Glomerular visceral epithelial cell (primary cell): ENCODE measurements around the gene HOXB3.
"Not testable (repeated sequence)": the region's sequence is repeated elsewhere in the genome, so short reads cannot be mapped to it uniquely, and the experiment has no call there.

Source experiments
- DNase-seq: peaks from one replicate; pipeline ENCODE4 v3.0.0-alpha.2; 2016; ENCODE audit errors: extremely low spot score

Gene HOXB3

DNA sequence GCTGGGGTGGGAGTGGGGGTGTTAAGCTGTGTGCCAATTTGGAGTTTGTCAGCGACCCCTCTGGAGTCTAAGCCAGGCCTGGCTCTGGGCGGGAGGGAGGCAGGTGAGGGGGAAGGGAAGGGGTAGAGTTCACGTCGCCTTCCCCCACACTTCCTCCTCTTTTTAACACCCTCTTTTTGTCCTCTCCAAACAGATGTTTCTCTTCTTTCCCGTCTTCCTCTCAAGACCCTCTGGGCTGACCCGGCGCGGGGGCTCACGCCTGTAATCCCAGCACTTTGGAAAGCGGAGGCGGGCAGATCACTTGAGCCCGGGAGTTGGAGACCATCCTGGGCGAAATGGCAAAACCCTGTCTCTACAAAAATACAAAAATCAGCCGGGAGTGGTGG is 62.5 kb downstream of the HOXB3 start:
- no peak for DNase-seq

DNA sequence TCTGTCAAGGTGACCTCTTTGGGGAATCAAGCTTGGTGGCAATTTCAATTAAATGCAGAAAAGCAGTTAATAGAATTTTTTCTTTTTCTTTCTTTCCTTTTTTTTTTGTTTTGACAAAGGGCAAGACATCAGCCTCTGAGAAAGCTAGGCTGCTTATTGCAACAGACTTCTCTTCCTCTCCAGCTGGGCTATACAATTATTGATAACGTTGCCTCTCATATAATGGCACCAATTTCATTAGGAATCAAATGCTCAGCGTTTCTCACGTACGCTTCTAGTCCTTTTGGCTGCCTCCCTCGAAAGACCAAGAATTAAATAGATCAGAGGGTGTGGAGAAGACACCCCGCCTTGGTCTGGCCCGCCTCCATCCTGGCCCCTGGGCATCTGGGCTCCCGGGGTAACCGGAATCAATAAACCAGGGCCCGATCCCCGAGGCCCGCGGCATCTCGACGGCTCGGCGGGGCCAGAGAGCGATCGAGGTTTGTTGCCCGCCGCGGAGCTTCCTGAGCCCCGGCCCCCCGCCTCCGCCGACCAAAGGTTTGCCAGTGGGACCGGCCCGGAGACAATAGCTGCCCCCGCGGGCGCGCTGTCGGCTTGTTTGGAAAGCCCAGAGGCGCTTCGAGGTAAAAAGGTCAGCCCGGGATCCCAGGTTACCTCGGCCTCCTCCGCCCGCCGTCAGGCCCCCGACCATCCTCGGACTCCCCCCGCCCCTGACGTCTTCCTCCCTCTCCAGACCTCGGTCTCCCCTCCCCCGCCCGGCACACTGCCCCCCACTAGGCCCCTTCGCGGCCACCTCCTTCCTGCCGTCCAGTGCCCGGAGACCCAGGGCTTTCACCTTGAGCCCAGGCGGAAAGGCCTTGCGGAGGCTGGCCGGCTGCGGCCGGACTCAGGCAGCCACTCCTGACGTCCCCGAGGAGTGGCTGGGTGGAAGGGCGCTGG is 63.2 kb downstream of the HOXB3 start:
- no peak for DNase-seq

DNA sequence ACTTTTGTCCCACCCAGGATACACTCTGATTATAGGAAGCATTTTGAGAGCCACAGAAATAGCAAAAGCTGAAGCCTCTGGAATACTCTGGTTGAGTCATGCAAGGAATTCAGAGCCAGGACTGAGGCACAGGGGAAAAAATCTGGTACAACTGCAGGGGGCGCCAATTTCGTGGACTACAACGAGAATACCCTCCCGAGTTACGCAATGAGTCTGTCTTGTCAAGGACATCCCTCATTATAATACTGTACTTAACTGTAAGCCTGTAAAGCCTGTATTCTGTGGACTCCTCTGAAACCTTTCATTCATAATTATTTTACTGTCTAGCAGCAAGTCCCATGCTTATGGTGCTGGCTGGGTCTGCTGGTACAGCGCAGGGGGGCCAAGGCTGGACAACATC is 67.0 kb downstream of the HOXB3 start:
- DNase-seq, result no peak

DNA sequence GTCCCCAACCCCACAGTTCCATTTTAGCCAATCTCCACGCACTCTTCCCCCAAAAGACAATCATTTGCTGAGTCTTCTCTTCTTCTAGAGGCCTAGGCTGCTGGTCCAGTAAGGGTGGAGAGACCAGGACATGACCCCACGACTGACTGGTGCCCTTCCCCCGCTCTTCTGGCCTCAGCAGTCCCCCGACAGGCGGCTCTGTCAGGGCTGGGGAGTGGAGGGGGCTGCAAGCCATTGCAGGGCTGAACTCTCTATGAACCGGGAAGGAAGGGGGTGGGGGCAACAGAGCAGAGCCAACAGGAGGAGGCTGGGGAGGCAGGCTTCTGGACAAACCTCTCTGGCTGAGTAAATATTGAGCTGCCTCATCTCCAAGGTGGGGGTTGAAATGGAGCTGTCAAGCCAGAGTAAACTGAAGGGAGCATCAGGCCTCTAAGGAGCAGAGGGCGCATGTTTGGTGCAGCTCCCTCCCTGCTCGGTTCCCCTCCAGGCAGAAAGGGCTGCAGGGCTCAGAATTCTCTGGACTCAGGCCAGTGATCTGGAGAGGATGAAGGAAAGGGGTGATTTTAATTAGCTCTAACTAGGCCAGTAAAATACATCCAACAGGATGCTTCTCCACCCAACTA is 67.9 kb downstream of the HOXB3 start:
- peak; percentile 34 for DNase-seq

DNA sequence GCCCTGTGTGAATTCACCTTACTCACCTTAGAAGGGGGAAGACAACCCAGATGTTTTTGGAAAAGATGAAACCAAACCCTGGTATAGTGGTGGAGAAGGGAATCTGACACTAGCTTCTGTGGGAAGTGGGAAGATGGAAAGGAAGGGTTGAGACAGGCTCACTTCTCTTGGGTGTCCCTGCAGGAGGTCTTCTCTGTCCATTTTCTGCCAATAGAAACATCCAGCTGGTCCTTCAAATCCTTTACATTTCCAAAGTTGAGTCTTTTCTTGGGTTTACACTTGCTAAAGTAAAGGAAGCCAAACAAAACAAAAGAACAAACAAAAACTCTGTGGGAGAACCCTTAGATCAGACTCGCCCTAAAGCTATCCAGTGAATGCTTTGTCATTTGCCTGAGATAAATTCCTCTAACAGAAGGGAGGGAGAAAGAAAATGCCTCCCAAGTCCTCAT is 69.4 kb downstream of the HOXB3 start:
- no peak for DNase-seq

DNA sequence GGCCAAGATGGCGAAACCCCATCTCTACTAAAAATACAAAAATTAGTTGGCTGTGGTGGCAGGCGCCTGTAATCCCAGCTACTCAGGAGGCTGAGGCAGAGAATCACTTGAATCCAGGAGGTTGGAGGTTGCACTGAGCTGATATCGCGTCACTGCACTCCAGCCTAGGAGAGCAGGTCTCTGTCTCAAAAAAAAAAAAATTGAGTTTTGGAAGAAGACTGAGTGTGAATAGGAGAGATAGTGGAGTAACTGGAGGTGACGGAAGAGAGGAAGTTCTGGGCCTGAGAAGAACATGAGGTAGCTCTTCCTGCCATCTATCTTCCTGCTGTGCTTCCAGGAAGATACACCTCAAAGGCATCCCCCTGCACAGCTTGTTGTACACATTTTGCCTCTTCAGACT is 70.6 kb downstream of the HOXB3 start:
- DNase-seq, result no peak

DNA sequence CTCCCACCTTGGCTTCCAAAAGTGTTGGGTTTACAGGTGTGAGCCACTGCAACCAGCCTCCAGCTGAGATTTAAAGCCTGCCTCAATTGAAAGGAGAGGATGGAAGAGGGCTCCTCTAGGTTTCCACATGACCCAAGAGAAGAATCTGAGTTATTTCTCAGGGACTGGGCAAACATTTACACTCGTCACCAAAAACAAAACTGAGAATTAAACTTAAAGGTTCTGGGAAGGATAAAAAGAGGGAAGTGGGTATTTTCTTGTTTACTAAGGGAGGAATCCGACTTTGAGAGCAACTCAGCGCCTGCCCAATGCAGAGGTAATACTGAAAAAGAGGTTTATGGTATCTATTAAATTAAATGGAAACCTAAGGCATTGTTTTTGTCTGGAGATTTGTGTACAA is 72.6 kb downstream of the HOXB3 start:
- DNase-seq, result no peak

DNA sequence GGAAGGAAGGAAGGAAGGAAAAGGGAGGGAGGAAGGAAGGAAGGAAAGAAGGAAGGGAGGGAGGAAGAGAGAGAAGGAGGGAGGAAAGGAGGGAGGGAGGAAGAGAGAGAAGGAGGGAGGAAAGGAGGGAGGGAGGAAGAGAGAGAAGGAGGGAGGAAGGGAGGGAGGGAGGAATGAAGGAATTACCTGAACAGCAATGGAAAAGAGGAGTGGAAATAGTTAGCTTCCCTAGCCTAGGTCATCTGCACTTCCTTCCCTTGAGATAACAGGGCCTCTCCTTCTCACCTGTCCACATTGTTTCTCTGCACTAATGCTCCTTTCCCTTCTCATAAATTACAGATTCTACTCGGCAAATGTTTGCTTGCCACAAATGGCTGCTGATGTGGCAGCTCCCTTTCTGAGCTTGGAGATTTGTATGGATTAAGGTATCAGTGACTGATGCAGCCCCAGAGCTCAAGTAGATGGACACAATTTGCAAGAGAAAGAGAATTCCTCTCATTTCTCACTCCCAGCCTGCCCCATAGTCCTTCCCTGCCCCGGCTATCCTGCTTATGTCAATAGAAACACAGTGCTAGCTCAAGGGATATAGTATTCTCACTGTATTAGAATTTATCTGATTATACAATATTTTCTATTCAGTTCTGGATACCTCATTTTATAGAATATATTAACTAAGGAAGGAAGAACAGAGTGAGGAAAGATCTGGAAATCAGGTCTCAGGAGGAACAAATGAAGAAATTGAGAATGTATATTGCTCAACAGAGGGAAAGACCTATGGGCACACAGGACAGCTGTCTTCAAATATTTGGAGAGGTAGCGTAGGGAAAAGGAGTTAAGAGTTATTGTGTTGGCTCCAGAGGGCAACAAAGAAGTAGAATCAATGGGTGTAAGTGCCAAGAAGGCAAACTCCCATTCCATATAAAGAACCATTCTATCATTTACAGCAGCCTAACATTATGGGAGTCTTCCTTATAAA is 73.8 kb downstream of the HOXB3 start:
- DNase-seq, result no peak

DNA sequence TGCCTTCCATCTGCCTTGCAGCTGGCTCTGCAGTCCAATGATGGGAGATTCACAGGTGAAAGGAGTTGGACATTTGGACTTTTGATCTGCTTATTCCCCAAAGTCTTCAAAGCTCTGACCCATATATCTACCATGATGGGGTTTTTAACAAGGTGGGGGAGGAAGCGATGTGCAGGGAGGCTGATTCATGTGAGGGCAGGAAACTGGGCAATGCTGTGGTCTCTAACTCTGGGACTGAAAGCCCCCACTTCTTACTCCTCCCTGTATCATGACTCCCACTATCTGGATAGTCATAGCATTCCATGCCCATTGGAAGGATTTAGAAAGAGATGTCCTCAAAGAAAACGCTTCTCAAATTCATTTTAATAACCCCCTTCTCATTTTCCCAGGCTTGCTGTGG is 75.6 kb downstream of the HOXB3 start:
- DNase-seq, result no peak

DNA sequence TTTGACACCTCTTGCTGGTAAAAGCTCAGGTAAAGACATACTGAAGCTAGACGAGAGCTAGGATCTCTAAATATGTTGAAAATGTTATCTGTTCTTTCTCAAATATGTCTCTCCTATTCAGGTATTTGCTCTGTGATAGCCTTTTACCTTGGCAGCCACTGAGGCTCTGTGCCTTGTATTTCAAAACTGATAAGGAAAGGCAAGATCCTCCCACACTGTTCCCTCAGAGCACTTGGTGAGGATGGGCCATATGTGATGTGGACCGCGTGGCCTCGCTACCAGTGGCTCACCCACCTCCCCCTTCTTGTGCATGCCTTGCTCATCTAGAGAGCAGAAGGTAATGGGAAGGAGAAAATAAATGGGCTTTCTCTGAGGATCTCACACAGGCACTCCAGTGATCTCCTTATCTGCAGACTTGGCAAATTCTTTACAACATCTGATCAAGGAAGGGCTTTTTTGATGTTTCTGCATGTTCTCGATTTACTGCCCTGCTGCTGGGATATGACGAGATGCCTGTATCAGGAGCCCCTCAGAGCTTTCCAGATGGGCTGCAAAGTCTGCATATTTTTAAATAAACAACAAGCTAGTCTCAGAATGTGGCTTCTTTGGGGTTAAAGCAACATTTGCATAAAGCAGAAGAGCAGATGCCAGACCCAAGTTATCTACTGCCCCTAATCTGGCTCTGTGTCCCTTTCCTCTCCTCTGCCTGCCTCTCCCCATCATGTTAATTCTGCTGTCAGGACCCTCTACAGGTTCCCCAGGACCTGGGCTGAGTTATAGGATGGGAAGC is 76.2 kb downstream of the HOXB3 start:
- DNase-seq, result no peak

DNA sequence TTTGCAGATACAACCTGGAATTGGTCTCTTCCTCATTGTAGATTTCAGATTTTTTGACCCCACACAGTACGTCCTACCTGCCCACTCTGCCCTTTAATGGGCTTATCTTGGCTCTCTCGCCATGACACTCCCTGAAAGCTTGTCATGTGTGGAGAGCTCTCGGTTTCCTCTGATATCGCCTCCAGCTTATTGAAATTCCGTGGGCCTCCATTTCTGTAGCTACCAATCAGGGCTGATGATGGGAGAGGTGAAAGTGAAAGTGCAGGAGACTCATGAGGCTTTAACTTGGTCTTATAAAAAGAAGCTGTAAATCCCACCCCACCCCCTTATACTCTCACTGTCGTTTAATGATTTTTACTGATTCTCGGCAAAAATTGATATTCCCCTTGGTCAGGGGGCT is 76.9 kb downstream of the HOXB3 start:
- DNase-seq, result no peak

DNA sequence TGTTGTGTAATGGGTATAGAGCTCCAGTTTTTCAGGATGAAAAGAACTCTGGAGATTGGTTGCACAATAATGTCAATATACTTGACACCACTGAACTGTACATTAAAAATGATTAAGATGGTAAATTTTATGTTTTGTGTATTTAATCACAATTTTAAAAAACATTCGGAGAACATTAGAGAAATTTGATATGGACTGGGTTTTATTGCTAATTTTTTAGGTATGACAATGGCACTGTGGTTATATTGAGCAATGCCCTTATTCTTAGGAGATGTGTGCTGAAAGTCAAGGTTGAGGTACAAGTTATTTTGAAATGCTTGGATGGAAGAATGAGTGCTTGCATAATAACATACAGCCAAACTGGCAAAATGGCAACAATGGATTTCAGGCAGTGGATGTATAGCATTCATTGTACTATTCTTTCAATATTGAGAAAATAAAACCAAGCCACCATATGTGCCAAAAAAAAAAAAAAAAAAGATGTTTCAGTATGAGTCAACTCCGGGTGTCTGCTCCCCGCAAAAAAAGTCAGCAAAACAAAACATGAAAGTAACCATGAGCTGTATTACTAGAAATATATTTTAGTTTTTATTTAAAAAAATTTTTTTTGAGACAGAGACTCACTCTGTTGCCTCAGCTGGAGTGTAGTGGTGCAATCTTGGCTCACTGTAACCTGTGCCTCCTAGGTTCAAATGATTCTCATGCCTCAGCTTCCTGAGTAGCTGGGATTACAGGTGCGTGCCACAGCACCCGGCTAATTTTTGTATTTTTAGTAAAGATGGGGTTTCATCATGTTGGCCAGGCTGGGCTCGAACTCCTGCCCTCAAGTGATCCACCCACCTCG is 79.1 kb downstream of the HOXB3 start:
- no peak for DNase-seq

DNA sequence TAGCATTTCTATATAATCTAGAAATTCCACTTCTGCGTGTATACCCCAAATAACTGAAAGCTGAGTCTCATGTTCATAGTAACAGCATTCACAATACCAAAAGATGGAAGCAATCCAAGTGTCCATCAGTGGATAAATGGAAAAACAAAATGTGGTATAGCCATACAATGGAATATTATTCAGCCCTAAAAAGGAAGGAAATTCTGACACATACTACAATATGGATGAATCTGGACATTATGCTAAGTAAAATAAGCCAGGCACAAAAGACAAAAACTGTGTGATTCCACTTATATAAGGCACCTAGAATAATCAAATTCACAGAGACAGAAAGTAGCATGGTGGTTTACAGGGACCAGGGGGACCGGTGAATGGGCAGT is 79.7 kb downstream of the HOXB3 start:
- no peak for DNase-seq

DNA sequence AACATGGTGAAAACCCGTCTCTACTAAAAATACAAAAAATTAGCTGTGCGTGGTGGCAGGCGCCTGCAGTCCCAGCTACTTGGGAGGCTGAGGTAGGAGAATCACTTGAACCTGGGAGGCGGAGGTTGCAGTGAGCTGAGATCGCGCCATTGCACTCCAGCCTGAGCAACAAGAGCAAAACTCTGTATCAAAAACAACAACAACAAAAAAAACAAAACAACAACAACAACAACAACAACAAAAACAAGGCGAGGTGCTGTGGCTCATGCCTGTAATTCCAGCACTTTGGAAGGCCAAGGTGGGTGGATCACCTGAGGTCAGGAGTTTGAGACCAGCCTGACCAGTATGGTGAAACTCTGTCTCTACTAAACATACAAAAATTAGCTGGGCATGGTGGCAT is 80.3 kb downstream of the HOXB3 start:
- DNase-seq, result not testable (repeated sequence)

DNA sequence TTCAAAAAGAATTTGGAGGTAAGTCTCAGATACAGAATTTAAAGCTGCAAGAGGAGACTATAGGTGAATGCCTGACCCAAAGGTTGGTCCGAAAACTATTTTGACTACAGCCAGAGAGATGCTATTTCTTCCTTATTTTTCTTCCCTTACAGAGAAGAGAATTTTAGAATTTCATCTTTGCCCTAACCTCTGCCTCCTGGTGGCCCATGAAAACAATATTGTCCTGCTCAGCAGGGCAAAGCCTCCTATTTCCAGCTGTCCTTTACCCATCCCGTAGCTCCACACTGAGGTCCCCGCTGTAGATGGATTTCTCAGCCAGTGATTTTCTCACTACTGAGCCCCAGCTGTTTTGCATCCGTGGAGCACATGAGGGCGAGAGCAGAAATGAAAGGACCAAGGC is 83.8 kb downstream of the HOXB3 start:
- no peak for DNase-seq

DNA sequence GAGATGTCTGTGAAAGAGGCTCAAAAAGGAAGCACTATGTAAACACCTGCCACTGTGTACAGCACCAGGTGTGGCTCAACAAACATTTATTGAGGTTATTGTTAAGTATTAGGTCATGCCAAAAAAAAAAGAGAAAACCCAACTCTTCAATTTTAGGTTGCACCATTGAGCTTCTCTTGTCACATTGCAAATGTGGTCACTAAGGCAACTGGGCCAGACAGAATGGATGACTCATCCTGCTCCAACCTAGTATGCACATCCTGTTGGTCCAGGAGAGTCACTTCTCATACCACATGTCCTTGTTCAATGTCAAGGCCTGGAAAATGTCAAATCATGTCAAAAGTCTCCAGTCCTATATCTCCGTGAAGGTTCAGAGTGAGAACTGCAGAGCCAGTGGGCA is 84.3 kb downstream of the HOXB3 start:
- peak; percentile 79 for DNase-seq

DNA sequence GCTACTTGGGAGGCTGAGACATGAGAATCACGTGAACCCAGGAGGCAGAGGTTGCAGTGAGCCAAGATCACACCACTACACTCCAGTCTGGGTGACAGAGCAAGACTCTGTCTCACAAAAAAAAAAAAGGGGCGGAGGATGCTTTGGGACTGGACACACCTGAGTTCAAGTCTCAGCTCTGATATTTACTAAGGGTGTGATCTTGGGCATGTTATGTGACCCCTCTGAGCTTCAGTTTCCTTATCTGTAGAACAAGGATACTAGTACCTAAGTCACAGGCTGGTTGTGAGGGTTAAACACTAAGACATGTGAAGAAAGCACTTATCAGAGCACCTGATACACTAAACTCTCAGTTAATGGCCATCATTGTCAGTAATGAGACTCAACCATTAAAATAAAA is 85.1 kb downstream of the HOXB3 start:
- DNase-seq, result no peak

DNA sequence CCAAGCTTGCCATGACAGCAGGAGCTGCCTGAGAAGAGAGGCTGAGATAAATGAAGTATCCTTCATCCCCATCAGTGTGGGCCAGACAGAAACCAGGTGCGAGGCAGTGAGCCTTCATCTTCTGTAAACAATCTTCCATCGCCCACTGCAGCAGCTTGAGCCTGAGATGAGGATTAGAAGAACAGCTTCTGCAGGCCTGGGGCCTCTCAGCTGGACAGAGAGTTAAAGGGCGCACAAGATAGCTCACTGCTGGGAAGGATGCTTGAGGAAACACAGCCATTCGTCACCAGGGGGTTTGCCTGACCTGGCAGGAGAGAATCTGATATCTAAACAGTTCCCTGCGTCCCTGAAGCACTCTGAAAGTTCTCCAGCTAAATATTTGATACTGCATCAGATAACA is 86.3 kb downstream of the HOXB3 start:
- DNase-seq, result no peak

DNA sequence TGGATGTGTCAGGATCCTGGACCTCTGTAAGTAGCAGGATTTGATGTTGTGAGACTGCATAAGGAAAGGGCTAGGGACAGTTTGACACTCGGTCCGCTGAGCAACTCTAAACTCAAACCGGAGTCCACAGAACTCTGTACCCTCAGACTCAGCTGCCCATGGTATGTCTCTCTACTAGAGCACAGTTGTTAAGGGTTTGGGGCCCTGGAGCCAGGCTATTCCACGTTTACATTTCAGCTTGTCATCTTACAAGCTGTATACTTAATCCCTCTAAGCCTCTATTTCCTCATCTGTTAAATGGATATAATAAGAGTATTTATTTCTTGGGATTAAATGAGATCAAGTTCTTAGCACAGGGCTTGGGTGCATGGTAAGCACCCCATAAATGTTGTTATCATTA is 87.1 kb downstream of the HOXB3 start:
- DNase-seq, result no peak

DNA sequence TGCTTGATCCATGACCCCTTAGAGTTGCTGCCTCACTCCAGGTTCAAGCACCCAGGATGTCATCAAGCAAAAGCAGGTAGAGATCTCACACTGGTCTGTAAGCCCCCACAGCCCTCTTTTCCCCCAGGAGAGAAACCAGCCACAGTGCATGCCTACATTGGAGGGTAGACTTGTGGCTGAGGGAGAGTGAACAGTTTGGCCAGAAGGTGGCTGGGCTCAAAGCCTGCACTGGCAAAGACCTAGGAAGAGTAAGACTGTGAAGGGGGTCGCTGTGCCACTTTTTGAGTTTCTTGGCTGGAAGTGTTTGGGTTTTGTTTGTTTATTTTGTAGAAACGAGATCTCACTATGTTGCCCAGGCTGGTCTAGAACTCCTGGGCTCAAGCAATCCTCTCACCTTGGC is 87.7 kb downstream of the HOXB3 start:
- no peak for DNase-seq
